NK-92 treated with Interleukin-12 subunit alpha and Interleukin-12 subunit beta, amount 100 ng/mL, for 24 hours (cell line): ENCODE data around the gene POLD4.

Experiments used
- DNase-seq: peaks from one replicate; lab custom pipeline; 2025; lab: John Stamatoyannopoulos, UW

POLD4 gene

DNA sequence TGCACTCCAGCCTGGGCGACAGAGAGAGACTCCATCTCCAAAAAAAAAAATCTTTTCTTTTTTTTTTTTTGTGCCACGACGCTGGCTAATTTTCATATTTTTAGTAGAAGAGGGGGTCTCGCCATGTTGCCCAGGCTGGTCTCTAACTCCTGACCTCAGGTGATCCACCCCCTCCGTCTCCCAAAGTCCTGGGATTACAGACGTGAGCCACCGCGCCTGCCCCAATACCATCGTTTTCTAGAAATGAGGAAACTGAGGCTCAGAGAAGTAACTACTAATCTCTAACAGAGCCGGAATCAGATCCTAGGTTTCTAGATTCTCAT is 36.5 kb downstream of the POLD4 start:
- DNase-seq: no peak

DNA sequence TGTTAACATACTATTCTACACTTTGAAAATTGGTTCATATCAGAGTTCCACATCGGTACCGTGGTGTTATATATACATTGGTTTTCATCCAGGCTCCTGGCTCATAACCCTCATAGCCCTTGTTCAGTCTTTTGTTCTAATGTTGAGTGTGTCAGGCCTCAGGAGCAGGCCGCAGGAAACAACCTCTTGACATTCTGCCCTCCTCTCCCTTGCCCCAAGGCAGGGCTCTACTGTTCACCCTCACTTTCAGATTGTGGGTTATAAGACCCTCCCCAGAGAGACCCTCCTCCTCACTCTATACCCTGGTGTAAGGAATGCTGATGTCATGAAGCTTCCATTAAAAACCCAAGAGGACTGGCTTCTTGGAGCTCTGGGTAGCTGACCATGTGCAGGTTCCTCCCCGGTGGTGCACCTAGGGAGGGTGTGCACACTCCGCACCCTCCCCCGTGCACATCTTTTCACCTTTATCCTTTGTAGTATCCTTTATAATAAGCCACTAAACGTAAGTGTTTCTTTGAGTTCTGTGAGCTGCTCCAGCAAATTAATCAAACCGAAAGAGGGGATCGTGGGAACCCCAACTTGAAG is 37.9 kb downstream of the POLD4 start:
- DNase-seq: no peak

- no peak for DNase-seq
Observed at GRCh38 chr11:67314218-67314617, 39.1 kb downstream of the POLD4 start.

GRCh38 chr11:67313125-67313890 is 40.0 kb downstream of the POLD4 start:
- DNase-seq: no peak

DNA sequence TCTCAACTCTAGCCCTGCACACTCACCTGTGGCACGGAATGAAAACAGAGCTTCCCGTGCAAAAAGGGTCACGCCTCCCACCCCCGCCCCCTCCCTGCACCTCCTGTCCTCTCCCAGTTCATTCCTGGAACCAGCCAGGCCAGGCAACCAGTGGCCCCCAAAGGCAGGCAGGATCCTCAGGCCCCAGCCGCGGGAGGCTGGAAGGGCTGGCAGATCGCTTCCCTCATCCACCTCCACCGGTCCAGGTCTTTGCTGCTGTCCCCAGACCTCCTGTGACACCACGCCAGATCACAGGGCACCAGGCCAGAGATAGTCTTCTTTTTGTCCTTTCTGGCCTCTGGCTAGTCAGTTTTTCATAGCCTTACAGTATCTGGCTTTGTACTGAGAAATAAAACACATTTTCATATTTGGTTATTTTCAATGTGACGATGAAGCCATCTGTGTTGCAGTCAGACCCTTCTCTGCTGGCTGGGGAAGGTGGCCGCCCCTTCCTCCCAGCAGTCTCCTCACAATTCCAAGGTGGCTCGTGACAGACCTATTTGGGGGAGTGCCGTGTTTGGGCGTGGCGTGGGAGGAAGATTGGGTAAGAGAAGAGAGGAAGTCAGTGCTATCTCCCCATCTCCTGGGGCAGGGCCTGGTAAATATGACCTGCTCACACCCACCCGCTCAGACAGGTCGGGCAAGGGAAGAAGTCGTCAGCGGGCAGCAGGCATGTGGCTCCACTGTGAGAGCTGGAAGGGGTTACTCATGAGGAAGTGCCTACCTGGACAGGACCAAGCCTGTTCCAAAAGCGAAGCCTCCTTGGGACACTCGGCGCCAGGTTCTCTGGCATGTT is 40.9 kb downstream of the POLD4 start:
- DNase-seq: no peak

DNA sequence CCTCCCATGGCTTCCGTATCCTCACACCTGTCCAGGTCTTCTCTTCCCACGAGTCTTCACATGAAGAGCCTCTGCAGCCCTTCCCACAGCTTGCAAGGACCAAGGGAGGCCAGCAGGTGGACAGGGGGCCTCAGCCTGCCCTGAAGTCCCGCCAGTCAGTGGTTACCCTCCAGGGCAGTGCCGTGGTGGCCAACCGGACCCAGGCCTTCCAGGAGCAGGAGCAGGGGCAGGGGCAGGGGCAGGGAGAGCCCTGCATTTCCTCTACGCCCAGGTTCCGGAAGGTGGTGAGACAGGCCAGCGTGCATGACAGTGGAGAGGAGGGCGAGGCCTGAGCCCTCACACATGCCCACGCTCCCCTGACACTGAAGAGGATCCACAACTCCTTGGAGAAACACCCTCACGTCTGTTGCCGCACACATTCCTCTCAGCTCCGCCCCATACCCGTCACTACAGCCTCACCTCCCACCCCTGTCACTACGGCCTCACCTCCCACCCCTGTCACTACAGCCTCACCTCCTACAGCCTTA is 41.7 kb downstream of the POLD4 start:
- no peak for DNase-seq

- DNase-seq: no peak
Observed at GRCh38 chr11:67311051-67311555, 42.2 kb downstream of the POLD4 start.

DNA sequence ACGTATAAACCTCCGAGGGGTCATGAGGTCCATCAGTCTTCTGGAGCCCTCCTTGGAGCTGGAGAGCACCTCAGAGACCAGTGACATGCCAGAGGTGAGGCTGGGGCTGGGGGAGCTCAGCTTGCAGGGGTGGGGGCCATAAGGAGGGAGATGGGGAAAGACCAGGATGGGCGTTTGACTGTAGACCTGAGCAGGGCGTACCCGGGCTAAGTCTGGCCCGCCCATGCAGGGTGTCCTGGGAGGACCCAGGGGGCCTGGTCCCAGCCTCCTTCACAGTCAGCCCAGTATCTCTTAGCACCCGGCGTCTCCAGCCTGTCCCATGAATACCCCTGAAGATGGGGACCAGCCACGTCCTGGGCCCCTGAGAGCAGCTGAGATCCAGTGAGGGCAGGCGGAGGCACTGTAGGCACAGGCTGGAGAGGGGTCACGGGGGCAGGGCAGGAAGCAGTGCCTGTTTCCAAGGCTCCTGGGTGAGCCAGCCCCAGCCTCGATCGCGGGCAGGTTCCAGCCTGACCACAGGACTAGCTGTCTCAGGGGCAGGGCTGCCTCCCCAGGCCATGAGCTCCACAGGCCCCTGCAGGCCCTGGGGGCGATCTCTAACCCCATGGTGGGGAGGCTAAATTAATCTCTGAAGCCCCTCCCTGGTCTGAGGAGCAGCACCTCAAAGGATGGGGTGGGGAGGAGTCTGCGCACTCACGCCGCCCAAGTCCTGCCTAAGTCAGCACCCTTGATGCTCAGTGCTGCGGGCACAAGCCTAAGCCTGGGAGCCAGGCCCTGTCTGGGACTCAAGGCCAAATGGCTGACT is 42.9 kb downstream of the POLD4 start:
- no peak for DNase-seq

- no peak for DNase-seq
Observed at GRCh38 chr11:67309661-67310061, 43.7 kb downstream of the POLD4 start.

DNA sequence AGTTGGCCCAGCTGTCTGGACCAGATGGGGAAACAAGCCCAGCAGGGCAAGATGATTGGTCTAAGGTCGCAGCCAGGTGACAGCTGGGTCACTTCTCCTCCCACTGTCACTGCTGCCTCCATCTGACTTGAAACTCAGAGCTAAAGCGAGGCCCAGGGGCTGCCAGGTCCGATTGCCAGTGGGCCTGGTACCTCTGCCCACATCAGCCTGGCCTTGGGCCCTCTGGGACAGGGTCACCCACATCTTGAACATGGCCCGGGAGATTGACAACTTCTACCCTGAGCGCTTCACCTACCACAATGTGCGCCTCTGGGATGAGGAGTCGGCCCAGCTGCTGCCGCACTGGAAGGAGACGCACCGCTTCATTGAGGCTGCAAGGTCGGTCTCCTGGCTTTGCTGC is 44.2 kb downstream of the POLD4 start:
- DNase-seq: no peak

GRCh38 chr11:67308031-67308866 is 45.1 kb downstream of the POLD4 start:
- no peak for DNase-seq

GRCh38 chr11:67307545-67308001 is 45.8 kb downstream of the POLD4 start:
- DNase-seq: no peak

GRCh38 chr11:67306769-67307544 is 46.4 kb downstream of the POLD4 start:
- no peak for DNase-seq

- DNase-seq: no peak
Observed at GRCh38 chr11:67304511-67305113, 48.7 kb downstream of the POLD4 start.

GRCh38 chr11:67303835-67304411 is 49.4 kb downstream of the POLD4 start:
- no peak for DNase-seq

DNA sequence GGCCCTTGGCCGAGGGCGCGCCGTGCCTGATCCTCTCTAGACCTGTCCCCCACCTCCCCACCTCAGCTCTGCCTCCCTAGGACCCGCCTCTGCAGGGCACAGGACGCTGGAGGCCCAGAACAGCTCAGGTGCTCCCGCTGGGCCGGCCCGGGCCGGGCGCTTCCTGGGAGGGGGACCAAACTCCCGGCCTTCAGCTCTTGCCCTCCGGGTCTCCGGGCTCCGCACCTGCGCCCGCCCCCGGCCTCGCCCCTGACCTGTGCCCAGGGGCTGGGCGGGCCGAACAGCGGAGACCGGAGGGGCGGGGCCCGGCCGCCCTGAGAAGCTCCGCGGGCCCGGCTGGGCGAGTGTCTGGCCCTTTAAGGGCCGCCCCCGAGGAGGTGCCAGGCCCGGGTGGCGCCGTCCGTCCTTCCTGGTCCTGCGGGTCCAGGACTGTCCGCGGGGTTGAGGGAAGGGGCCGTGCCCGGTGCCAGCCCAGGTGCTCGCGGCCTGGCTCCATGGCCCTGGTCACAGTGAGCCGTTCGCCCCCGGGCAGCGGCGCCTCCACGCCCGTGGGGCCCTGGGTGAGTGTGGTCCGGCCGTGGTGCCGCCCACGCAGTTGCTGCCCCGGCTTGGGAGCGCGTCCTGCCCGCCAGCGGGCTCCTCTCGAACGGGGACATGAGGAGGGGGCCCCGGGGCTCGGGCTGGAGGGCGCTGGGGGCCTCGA is 50.1 kb downstream of the POLD4 start, which contains the start of gene SSH3:
SSH3 (plus strand) TSS at position 399 of the 703 bp plus-strand sequence; CDS start at position 495, 96 bp downstream.
- DNase-seq: no peak

DNA sequence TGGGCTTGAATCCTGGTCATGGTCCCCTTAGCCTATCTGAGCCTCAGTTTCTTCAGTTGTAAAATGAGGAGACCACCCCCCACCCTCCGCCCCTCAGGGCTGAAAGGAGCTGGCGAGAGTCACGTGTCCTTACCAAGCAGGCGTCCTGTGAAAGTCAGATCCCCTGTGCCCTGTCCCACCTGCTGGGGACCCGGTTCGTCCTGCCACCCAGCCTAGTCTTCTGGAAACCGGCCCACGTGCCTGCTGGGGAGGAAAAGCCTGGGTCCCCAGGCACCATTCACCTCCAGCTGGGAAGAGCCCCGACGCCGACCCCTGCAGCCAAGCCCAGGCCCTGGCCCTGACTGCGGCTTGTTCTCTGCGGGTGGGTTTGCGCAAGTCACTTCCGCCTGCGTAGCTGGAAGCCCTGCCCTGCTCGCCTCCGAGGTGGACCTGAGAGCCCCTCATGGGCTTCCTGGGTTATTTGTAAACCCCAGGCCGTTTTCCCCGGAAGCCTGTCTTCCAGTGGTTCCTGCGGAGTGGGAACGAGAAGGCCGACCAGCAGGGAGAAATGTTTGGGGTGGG is 50.7 kb downstream of the POLD4 start:
- DNase-seq: no peak

GRCh38 chr11:67301951-67302516 is 51.3 kb downstream of the POLD4 start:
- DNase-seq: no peak
